Mesendoderm (in vitro differentiated cells): ENCODE data around the gene TOP2B.

Experiments used
- DNase-seq: peaks from one replicate; pipeline ENCODE4 v3.0.0; 2013
- H2AK5ac ChIP-seq: 2 replicates; pipeline ENCODE4 v1.6.1; 2013; ENCODE audit warnings: low read length, inconsistent platforms
- H2BK120ac ChIP-seq: 2 replicates; pipeline ENCODE4 v1.6.1; 2013; ENCODE audit warnings: low read depth, mild to moderate bottlenecking, low read length, moderate library complexity, mixed read lengths
- H2BK15ac ChIP-seq: replicated peaks from 2 replicates; pipeline ENCODE4 v1.6.1; 2013; ENCODE audit warnings: low read depth, mild to moderate bottlenecking, moderate library complexity
- H2BK5ac ChIP-seq: 2 replicates; pipeline ENCODE4 v1.6.1; 2013; ENCODE audit warnings: low read length, inconsistent platforms
- H3K18ac ChIP-seq: 2 replicates; pipeline ENCODE4 v1.6.1; 2013; ENCODE audit warnings: mild to moderate bottlenecking, low read length, mixed read lengths
- H3K23ac ChIP-seq: one replicate; pipeline ENCODE4 v1.6.1; 2013; ENCODE audit warnings: low read length
- H3K27ac ChIP-seq: 2 replicates; pipeline ENCODE4 v1.5.1; 2013; ENCODE audit warnings: low read depth, mild to moderate bottlenecking, inconsistent platforms, low read length, moderate library complexity
- H3K27me3 ChIP-seq: 2 replicates; pipeline ENCODE4 v1.6.1; 2013; ENCODE audit warnings: low read length, control low read depth, mild to moderate bottlenecking, inconsistent platforms; ENCODE audit not compliant: insufficient read depth, poor library complexity
- H3K36me3 ChIP-seq: 2 replicates; pipeline ENCODE4 v1.6.1; 2013; ENCODE audit warnings: low read length, inconsistent platforms; ENCODE audit not compliant: control insufficient read depth, insufficient read depth
- H3K4ac ChIP-seq: one replicate; pipeline ENCODE4 v1.6.1; 2013; ENCODE audit warnings: low read depth, mild to moderate bottlenecking, low read length, moderate library complexity
- H3K4me1 ChIP-seq: 2 replicates; pipeline ENCODE4 v1.6.1; 2013; ENCODE audit warnings: low read depth, low read length, inconsistent platforms; ENCODE audit not compliant: control insufficient read depth
- H3K4me2 ChIP-seq: 2 replicates; pipeline ENCODE4 v1.6.1; 2013; ENCODE audit warnings: low read length
- H3K4me3 ChIP-seq: 2 replicates; pipeline ENCODE4 v1.5.1; 2013; ENCODE audit warnings: mild to moderate bottlenecking, low read length
- H3K56ac ChIP-seq: one replicate; pipeline ENCODE4 v1.6.1; 2013; ENCODE audit warnings: low read length
- H3K79me1 ChIP-seq: 2 replicates; pipeline ENCODE4 v1.6.1; 2013; ENCODE audit warnings: low read length, inconsistent platforms
- H3K79me2 ChIP-seq: 2 replicates; pipeline ENCODE4 v1.6.1; 2013; ENCODE audit warnings: mild to moderate bottlenecking, low read length; ENCODE audit not compliant: control insufficient read depth, insufficient read depth
- H3K9ac ChIP-seq: 2 replicates; pipeline ENCODE4 v1.6.1; 2013; ENCODE audit warnings: low read length, inconsistent platforms
- H4K5ac ChIP-seq: one replicate; pipeline ENCODE4 v1.6.1; 2013; ENCODE audit warnings: low read length
- H4K8ac ChIP-seq: one replicate; pipeline ENCODE4 v1.6.1; 2013; ENCODE audit warnings: low read depth, mild to moderate bottlenecking, control low read depth, low read length, moderate library complexity
- WGBS: extraction: QIAGEN DNeasy Blood & Tissue Kit; methylation state at CpG from one replicate; pipeline ENCODE4 v1.1.7; 2013; ENCODE audit warnings: low lambda C conversion rate, missing lambda C conversion rate; ENCODE audit not compliant: insufficient coverage; ENCODE audit errors: extremely low coverage; 5-methylcytosine and 5-hydroxymethylcytosine counted together

The TOP2B gene

GRCh38 chr3:25648925-25649830 is 15.5 kb downstream of the TOP2B start:
- H4K5ac ChIP-seq = no peak overlapping the region
- H3K36me3 ChIP-seq = no peaks in the 10 kb centered on the region
- WGBS = no CpG with 5 or more reads among the region's 1 CpG
- no peak overlapping the region for H3K27ac ChIP-seq
- no peak overlapping the region for H2BK120ac ChIP-seq
- H3K23ac ChIP-seq = no peak overlapping the region
- no peak overlapping the region for H4K8ac ChIP-seq
- H2AK5ac ChIP-seq = no peak overlapping the region
- H3K27me3 ChIP-seq = no peaks in the 10 kb centered on the region
- H3K18ac ChIP-seq = no peak overlapping the region
- H3K4ac ChIP-seq = no peak overlapping the region
- H3K4me2 ChIP-seq = no peak overlapping the region
- H3K4me3 ChIP-seq = no peak overlapping the region
- H3K9ac ChIP-seq = no peak overlapping the region
- H3K4me1 ChIP-seq = no peaks in the 10 kb centered on the region
- no peak overlapping the region for H2BK15ac ChIP-seq
- no peak overlapping the region for H2BK5ac ChIP-seq
- DNase-seq = no peak
- no peaks in the 10 kb centered on the region for H3K79me1 ChIP-seq
- H3K56ac ChIP-seq = no peak overlapping the region
- H3K79me2 ChIP-seq = peaks cover 40% of the 10 kb centered on the region

GRCh38 chr3:25648107-25648535 is 16.6 kb downstream of the TOP2B start:
- Histone ChIP-seq H3K79me2 (peaks cover 32% of the 10 kb centered on the region), H3K4ac (no peak overlapping the region), H2AK5ac (no peak overlapping the region), H4K8ac (no peak overlapping the region), H3K4me2 (no peak overlapping the region), H3K27ac (peak overlapping the region; percentile 20), H3K4me1 (no peaks in the 10 kb centered on the region), H4K5ac (no peak overlapping the region), H3K27me3 (no peaks in the 10 kb centered on the region), H3K79me1 (no peaks in the 10 kb centered on the region), H3K9ac (no peak overlapping the region), H3K18ac (peak overlapping the region; percentile 14), H3K23ac (no peak overlapping the region), H2BK5ac (no peak overlapping the region), H2BK15ac (no peak overlapping the region), H3K36me3 (no peaks in the 10 kb centered on the region), H2BK120ac (no peak overlapping the region), H3K4me3 (no peak overlapping the region), H3K56ac (no peak overlapping the region)
- peak; percentile 97 for DNase-seq
- no CpG with 5 or more reads among the region's 3 CpGs for WGBS

DNA sequence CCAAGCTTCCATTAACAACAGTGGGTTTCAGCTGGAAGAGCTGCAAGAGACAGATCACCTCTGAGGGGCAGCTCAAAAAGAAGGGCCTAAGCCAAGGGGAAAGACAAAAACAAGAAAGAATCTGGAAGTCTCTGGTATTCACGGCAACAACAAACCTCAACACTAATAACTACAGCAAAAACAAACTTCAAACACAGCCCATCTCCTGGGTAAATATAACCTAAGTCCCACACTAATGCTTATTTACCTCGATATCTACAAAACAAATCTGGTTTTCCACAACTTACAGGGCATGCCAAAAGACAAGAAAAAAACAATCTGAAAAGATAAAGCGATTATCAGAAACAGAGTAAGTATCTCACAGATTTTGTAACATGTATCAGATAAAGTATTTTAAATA is 29.7 kb downstream of the TOP2B start:
- WGBS = no CpG with 5 or more reads among the region's 3 CpGs
- no peak overlapping the region for H2BK120ac ChIP-seq
- H3K4ac ChIP-seq = no peak overlapping the region
- H3K56ac ChIP-seq = no peak overlapping the region
- no peaks in the 10 kb centered on the region for H3K79me2 ChIP-seq
- no peak overlapping the region for H3K9ac ChIP-seq
- no peaks in the 10 kb centered on the region for H3K27me3 ChIP-seq
- H3K36me3 ChIP-seq = peaks cover 1% of the 10 kb centered on the region
- H3K4me3 ChIP-seq = no peak overlapping the region
- H3K4me2 ChIP-seq = no peak overlapping the region
- H2AK5ac ChIP-seq = no peak overlapping the region
- H4K5ac ChIP-seq = no peak overlapping the region
- DNase-seq = no peak
- no peak overlapping the region for H3K18ac ChIP-seq
- no peak overlapping the region for H2BK15ac ChIP-seq
- peak overlapping the region; percentile 93 for H4K8ac ChIP-seq
- H3K4me1 ChIP-seq = no peaks in the 10 kb centered on the region
- no peak overlapping the region for H2BK5ac ChIP-seq
- no peak overlapping the region for H3K27ac ChIP-seq
- no peak overlapping the region for H3K23ac ChIP-seq
- H3K79me1 ChIP-seq = no peaks in the 10 kb centered on the region

GRCh38 chr3:25633919-25634318 is 30.8 kb downstream of the TOP2B start:
- Histone ChIP-seq H4K8ac (no peak overlapping the region), H3K4me1 (no peaks in the 10 kb centered on the region), H3K4me2 (no peak overlapping the region), H3K4ac (no peak overlapping the region), H3K56ac (no peak overlapping the region), H4K5ac (no peak overlapping the region), H3K18ac (no peak overlapping the region), H3K79me1 (no peaks in the 10 kb centered on the region), H3K79me2 (no peaks in the 10 kb centered on the region), H3K27ac (no peak overlapping the region), H2BK120ac (no peak overlapping the region), H3K9ac (no peak overlapping the region), H3K27me3 (no peaks in the 10 kb centered on the region), H2BK5ac (no peak overlapping the region), H2AK5ac (no peak overlapping the region), H3K4me3 (no peak overlapping the region), H3K36me3 (peaks cover 1% of the 10 kb centered on the region), H2BK15ac (no peak overlapping the region), H3K23ac (no peak overlapping the region)
- WGBS = 100% methylated on average over 1 of the region's 3 CpGs
- DNase-seq = no peak

- Histone ChIP-seq H3K23ac (no peak overlapping the region), H4K5ac (no peak overlapping the region), H3K36me3 (peaks cover 1% of the 10 kb centered on the region), H2BK5ac (no peak overlapping the region), H3K56ac (no peak overlapping the region), H3K4ac (no peak overlapping the region), H2AK5ac (no peak overlapping the region), H3K27me3 (no peaks in the 10 kb centered on the region), H3K4me2 (no peak overlapping the region), H3K79me2 (no peaks in the 10 kb centered on the region), H3K4me3 (no peak overlapping the region), H2BK120ac (no peak overlapping the region), H3K27ac (no peak overlapping the region), H3K79me1 (no peaks in the 10 kb centered on the region), H4K8ac (no peak overlapping the region), H2BK15ac (no peak overlapping the region), H3K4me1 (no peaks in the 10 kb centered on the region), H3K9ac (no peak overlapping the region), H3K18ac (no peak overlapping the region)
- 100% methylated on average over 1 of the region's 1 CpG for WGBS
- DNase-seq = no peak
Observed at GRCh38 chr3:25631989-25632388, 32.7 kb downstream of the TOP2B start.
